ENCODE data around the gene AKAP8. TPM values are rescaled to one million over a fixed set of nuclear protein-coding genes. Genes with fewer than 3 reads are reported as not detected.

Gene AKAP8
- polyA plus RNA-seq, 3 donors = 26.6 to 36.3 (median 35.5) TPM

Other genes with a start within 250 kb of the AKAP8 start
- gene NOTCH3, start 178.8 kb downstream of the AKAP8 start, polyA plus RNA-seq (ENCODE audit: insufficient read length in 3 of 3) = 100 to 1,000 TPM; 106 to 137 (median 135) TPM
- gene EPHX3, start 147.3 kb downstream of the AKAP8 start, polyA plus RNA-seq (ENCODE audit: insufficient read length in 3 of 3) = 1 to 10 TPM; 4.5 to 6.2 (median 5.7) TPM
- 10 to 100 TPM; 51.6 to 59.8 (median 58.6) TPM for gene BRD4, start 47.2 kb downstream of the AKAP8 start, polyA plus RNA-seq (ENCODE audit: insufficient read length in 3 of 3)
- 100 to 1,000 TPM; 102 to 126 (median 109) TPM for gene AKAP8L, start 39.2 kb upstream of the AKAP8 start, polyA plus RNA-seq (ENCODE audit: insufficient read length in 3 of 3)
- gene WIZ, start 70.2 kb upstream of the AKAP8 start, polyA plus RNA-seq (ENCODE audit: insufficient read length in 3 of 3) = 10 to 100 TPM; 32.6 to 43.1 (median 42.2) TPM
- 1 to 10 TPM; 1.0 to 1.3 (median 1.0) TPM for gene RASAL3, start 84.8 kb upstream of the AKAP8 start, polyA plus RNA-seq (ENCODE audit: insufficient read length in 3 of 3)
- gene PGLYRP2, start 99.7 kb upstream of the AKAP8 start, polyA plus RNA-seq (ENCODE audit: insufficient read length in 3 of 3) = under 1 TPM in 1 of 3 donors, not detected in 2; 0.04 TPM
- gene CYP4F22, start 128.7 kb upstream of the AKAP8 start, polyA plus RNA-seq (ENCODE audit: insufficient read length in 3 of 3) = under 1 TPM; 0.12 to 0.37 (median 0.14) TPM
- gene CYP4F8, start 235.4 kb upstream of the AKAP8 start, polyA plus RNA-seq (ENCODE audit: insufficient read length in 3 of 3) = under 1 TPM in 1 of 3 donors, not detected in 2; 0.03 TPM

Measured in renal pelvis (tissue), 3 donors.